22Rv1 (cell line): Measurements from ENCODE around the gene CDC42SE1.

Experiments used
- CTCF ChIP-seq: fragments of 450-650 bp; IDR thresholded peaks from 2 replicates; pipeline ENCODE4 v1.5.1; 2017; ENCODE audit warnings: mild to moderate bottlenecking
- ZFX ChIP-seq: fragments of 450-650 bp; IDR thresholded peaks from 2 replicates; pipeline ENCODE4 v1.6.1; 2017; ENCODE audit warnings: antibody characterized with exemption, borderline replicate concordance

GRCh38 chr1:151051356-151052009, 7.9 kb downstream of the CDC42SE1 start:
- TF ChIP-seq CTCF (no peak), ZFX (no peak)
